ENCODE measurements around the gene BLMH. TPM values are rescaled to one million over a fixed set of nuclear protein-coding genes. Genes with fewer than 3 reads are reported as not detected.

The BLMH gene
- total RNA-seq, 1 donor from 2014 or later = 103 TPM

DNA sequence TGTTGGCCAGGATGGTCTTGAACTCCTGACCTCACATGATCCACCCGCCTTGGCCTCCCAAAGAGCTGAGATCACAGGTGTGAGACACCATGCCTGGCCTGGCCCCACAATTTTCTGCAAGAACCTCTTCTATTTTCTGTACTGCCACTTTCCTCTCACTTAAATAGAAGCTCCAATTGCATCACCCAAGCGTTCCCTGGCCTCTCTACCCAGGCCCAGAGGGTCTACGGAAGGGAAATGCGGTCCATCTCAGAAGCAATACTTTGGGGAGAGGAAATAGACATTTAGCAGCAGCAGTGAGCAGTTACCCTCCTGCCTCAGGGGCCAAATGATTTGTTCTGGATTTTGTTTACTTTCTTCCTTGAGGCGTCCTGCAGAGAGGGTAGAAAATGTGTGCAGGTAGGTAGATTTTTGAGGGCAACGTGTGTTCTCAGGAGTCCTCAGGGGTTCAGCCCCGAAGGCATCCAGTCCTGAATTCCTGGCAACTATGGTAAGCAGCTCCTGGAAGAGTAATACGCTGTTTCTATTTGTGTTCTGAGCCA is 67.3 kb downstream of the BLMH start:
- H3K27ac Mint-ChIP-seq (ENCODE audit: unreplicated experiment) = no peak overlapping the region
- DNase-seq = no peak
- H3K36me3 Mint-ChIP-seq (ENCODE audit: unreplicated experiment) = no peaks in the 10 kb centered on the region
- TF ChIP-seq, protein P1, sequence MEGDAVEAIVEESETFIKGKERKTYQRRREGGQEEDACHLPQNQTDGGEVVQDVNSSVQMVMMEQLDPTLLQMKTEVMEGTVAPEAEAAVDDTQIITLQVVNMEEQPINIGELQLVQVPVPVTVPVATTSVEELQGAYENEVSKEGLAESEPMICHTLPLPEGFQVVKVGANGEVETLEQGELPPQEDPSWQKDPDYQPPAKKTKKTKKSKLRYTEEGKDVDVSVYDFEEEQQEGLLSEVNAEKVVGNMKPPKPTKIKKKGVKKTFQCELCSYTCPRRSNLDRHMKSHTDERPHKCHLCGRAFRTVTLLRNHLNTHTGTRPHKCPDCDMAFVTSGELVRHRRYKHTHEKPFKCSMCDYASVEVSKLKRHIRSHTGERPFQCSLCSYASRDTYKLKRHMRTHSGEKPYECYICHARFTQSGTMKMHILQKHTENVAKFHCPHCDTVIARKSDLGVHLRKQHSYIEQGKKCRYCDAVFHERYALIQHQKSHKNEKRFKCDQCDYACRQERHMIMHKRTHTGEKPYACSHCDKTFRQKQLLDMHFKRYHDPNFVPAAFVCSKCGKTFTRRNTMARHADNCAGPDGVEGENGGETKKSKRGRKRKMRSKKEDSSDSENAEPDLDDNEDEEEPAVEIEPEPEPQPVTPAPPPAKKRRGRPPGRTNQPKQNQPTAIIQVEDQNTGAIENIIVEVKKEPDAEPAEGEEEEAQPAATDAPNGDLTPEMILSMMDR (IDR thresholded peaks at IDR 0.05; ENCODE audit: partially characterized antibody, unreplicated experiment) = no peak
- H3K4me3 Mint-ChIP-seq (ENCODE audit: unreplicated experiment) = no peak overlapping the region
- H3K9me3 Mint-ChIP-seq (ENCODE audit: unreplicated experiment) = peaks cover 3% of the 10 kb centered on the region
- peaks cover 4% of the 10 kb centered on the region for H3K4me1 Mint-ChIP-seq (ENCODE audit: low read depth, unreplicated experiment)
- H3K27me3 Mint-ChIP-seq (ENCODE audit: unreplicated experiment) = no peaks in the 10 kb centered on the region

DNA sequence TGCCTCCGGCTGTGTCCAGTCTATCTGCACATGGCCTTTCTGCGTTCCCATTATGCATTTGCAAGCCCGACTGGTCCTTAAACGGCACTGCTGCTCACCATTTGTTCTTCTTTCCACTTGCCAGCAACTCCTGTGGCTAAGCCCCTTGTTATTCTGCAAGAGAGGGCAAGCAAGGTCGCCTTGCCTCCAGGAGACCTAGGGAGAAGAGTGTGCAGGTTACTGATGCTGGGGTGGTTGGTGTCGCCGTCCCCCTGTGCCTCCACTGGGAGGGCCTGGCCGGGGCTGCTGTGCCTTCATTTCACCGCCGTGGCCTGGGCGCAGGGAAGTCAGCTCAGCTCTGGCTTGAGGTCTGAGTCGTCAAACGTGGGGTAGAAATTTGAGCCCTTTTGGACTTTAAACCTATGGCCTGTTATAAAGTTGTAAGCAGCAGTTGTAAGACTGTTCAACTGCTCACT is 69.0 kb downstream of the BLMH start:
- no peak for DNase-seq
- Mint-ChIP-seq H3K4me1 (ENCODE audit: low read depth, unreplicated experiment) (peaks cover 4% of the 10 kb centered on the region), H3K4me3 (ENCODE audit: unreplicated experiment) (no peak overlapping the region), H3K9me3 (ENCODE audit: unreplicated experiment) (peaks cover 2% of the 10 kb centered on the region), H3K27ac (ENCODE audit: unreplicated experiment) (no peak overlapping the region), H3K27me3 (ENCODE audit: unreplicated experiment) (no peaks in the 10 kb centered on the region), H3K36me3 (ENCODE audit: unreplicated experiment) (no peaks in the 10 kb centered on the region)
- TF ChIP-seq, protein P1 (IDR thresholded peaks at IDR 0.05; ENCODE audit: partially characterized antibody, unreplicated experiment) = no peak

DNA sequence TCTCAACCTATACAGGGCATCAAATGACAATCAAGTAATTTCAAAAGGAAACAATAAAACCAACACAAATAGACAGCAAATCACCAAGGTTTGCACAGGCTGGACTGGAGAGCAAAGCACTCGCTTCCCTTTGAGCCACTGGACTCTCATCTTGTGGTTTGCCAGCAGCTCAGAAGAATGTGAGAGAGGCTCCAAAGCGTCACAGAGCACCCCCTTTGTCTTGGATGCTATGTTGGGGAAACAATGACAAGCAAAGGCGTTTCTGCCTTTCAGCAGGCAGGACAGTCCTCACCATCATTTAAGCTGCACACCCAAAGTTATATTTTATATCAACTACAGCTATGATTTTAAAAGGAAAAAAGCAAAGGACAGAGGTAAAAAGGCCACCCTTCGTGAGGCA is 69.5 kb downstream of the BLMH start:
- DNase-seq = no peak
- H3K27ac Mint-ChIP-seq (ENCODE audit: unreplicated experiment) = no peak overlapping the region
- peaks cover 4% of the 10 kb centered on the region for H3K4me1 Mint-ChIP-seq (ENCODE audit: low read depth, unreplicated experiment)
- TF ChIP-seq, protein P1 (IDR thresholded peaks at IDR 0.05; ENCODE audit: partially characterized antibody, unreplicated experiment) = no peak
- peaks cover 2% of the 10 kb centered on the region for H3K9me3 Mint-ChIP-seq (ENCODE audit: unreplicated experiment)
- no peak overlapping the region for H3K4me3 Mint-ChIP-seq (ENCODE audit: unreplicated experiment)
- H3K27me3 Mint-ChIP-seq (ENCODE audit: unreplicated experiment) = no peaks in the 10 kb centered on the region
- no peaks in the 10 kb centered on the region for H3K36me3 Mint-ChIP-seq (ENCODE audit: unreplicated experiment)

DNA sequence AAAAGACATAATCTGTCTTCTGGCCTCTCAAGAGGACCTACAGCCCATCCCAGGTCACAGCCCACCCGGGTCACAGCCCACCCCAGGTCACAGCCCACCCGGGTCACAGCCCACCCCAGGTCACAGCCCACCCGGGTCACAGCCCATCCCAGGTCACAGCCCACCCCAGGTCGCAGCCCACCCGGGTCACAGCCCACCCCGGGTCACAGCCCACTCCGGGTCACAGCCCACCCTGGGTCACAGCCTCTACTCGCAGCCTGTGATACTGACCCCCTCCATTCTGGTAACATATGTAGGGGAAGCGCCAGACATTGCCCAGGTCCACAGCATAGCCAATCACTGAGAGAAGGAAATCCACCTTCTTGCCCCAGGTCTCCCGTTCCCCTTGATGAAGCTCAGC is 70.4 kb downstream of the BLMH start:
- TF ChIP-seq, protein P1 (IDR thresholded peaks at IDR 0.05; ENCODE audit: partially characterized antibody, unreplicated experiment) = no peak
- Mint-ChIP-seq H3K4me1 (ENCODE audit: low read depth, unreplicated experiment) (peaks cover 4% of the 10 kb centered on the region), H3K27me3 (ENCODE audit: unreplicated experiment) (no peaks in the 10 kb centered on the region), H3K4me3 (ENCODE audit: unreplicated experiment) (no peak overlapping the region), H3K9me3 (ENCODE audit: unreplicated experiment) (peaks cover 2% of the 10 kb centered on the region), H3K36me3 (ENCODE audit: unreplicated experiment) (no peaks in the 10 kb centered on the region), H3K27ac (ENCODE audit: unreplicated experiment) (no peak overlapping the region)
- DNase-seq = no peak

DNA sequence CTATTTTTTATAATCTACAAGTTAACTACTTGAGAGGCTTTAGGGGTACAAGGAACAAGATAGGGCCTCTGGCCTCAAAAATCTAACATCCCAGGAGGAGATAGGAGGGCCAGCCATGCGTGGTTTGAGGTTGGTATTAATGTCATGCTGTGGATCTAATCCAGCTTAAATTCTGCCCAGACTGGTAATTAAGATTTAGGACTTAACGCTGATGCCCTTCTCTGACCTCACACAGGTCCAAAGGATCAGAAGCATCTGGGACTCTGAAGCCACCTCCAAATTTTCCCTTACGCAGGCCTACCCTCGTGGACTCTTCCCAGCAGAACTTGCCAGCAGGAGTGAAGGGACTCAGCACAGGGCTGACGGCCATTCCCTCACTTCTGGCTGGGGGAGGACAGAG is 71.3 kb downstream of the BLMH start:
- no peak overlapping the region for H3K4me3 Mint-ChIP-seq (ENCODE audit: unreplicated experiment)

More for the DNA sequence above, 71.3 kb downstream of the BLMH start:
- no peaks in the 10 kb centered on the region for H3K27me3 Mint-ChIP-seq (ENCODE audit: unreplicated experiment)
- H3K9me3 Mint-ChIP-seq (ENCODE audit: unreplicated experiment) = peaks cover 2% of the 10 kb centered on the region
- DNase-seq = no peak
- TF ChIP-seq, protein P1 (IDR thresholded peaks at IDR 0.05; ENCODE audit: partially characterized antibody, unreplicated experiment) = no peak
- no peak overlapping the region for H3K27ac Mint-ChIP-seq (ENCODE audit: unreplicated experiment)
- no peaks in the 10 kb centered on the region for H3K4me1 Mint-ChIP-seq (ENCODE audit: low read depth, unreplicated experiment)
- H3K36me3 Mint-ChIP-seq (ENCODE audit: unreplicated experiment) = no peaks in the 10 kb centered on the region

Data from glutamatergic neuron (in vitro differentiated cells).